GM12878 (cell line): Measurements from ENCODE around the gene ZG16B.

Experiments used
- CREB1 ChIP-seq: IDR thresholded peaks from 2 replicates; pipeline ENCODE4 v1.6.1; 2012; ENCODE audit warnings: low read depth, mild to moderate bottlenecking, inconsistent platforms
- POLR2A ChIP-seq: IDR thresholded peaks from 2 replicates; pipeline ENCODE4 v1.6.1; 2011; ENCODE audit warnings: low read depth, mild to moderate bottlenecking, low read length
- POLR2AphosphoS5 ChIP-seq: IDR thresholded peaks from 2 replicates; pipeline ENCODE4 v1.6.1; 2011; ENCODE audit warnings: mild to moderate bottlenecking, low read length, inconsistent platforms
- RAD21 ChIP-seq: IDR thresholded peaks from 2 replicates; pipeline ENCODE4 v1.6.1; 2011; ENCODE audit warnings: mild to moderate bottlenecking, low read depth, low read length, moderate library complexity; ENCODE audit not compliant: insufficient read depth
- YY1 ChIP-seq: IDR thresholded peaks from 2 replicates; pipeline ENCODE4 v1.6.1; 2011; ENCODE audit warnings: low read depth, mild to moderate bottlenecking, low read length
- ZNF274 ChIP-seq: IDR thresholded peaks from one replicate; pipeline ENCODE4 v1.8.0; 2011; ENCODE audit not compliant: insufficient read length, insufficient read depth
- ZSCAN29 ChIP-seq: fragments of 450-650 bp; IDR thresholded peaks from 2 replicates; pipeline ENCODE4 v1.6.1; 2017; ENCODE audit warnings: mild to moderate bottlenecking, moderate library complexity
- TF ChIP-seq, protein P1 (sequence below), 3 experiments: IDR thresholded peaks in 2 of 3; conservative IDR thresholded peaks in 1 of 3; 2 replicates each; pipeline ENCODE4 v1.5.1; 2011; ENCODE audit warnings: low read depth in 3 of 3, low read length in 3 of 3, mild to moderate bottlenecking in 3 of 3, control low read depth in 2 of 3, moderate library complexity in 2 of 3, inconsistent platforms in 1 of 3, mixed read lengths in 1 of 3; ENCODE audit not compliant: control insufficient read depth in 2 of 3, insufficient read depth in 1 of 3; ENCODE audit errors: extremely low read depth in 1 of 3
- TF ChIP-seq, protein P2 (sequence below): IDR thresholded peaks from 2 replicates; pipeline ENCODE4 v1.6.1; 2012; ENCODE audit warnings: low read depth, low read length, improper control_type of control experiment

DNA sequence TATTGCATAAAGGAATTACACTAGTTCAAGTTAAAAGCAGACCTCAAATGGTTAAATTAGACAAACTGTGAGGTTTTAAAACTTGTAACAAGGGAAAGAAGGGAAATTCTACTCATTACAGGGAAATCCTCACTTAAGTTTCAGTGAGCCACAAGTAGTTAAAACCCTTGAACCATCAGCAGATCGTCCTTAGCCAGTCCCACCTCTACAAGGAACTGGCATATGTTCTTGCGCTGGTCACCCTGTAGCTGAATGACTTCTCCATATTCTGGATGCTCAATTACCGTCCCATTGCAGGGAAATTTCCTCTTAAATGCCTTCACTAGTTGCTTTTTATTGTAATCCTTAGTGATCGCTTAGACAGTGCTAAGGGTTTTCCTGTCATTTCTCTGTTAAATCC, 7.6 kb upstream of the ZG16B start:
- no peak for TF ChIP-seq POLR2A
- TF ChIP-seq CREB1, result no peak
- no peak for TF ChIP-seq YY1
- TF ChIP-seq, protein P1, sequence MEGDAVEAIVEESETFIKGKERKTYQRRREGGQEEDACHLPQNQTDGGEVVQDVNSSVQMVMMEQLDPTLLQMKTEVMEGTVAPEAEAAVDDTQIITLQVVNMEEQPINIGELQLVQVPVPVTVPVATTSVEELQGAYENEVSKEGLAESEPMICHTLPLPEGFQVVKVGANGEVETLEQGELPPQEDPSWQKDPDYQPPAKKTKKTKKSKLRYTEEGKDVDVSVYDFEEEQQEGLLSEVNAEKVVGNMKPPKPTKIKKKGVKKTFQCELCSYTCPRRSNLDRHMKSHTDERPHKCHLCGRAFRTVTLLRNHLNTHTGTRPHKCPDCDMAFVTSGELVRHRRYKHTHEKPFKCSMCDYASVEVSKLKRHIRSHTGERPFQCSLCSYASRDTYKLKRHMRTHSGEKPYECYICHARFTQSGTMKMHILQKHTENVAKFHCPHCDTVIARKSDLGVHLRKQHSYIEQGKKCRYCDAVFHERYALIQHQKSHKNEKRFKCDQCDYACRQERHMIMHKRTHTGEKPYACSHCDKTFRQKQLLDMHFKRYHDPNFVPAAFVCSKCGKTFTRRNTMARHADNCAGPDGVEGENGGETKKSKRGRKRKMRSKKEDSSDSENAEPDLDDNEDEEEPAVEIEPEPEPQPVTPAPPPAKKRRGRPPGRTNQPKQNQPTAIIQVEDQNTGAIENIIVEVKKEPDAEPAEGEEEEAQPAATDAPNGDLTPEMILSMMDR (IDR thresholded peaks at IDR 0.05 in 2 of 3, conservative IDR thresholded peaks at IDR 0.05 in 1 of 3; ENCODE audit: control insufficient read depth in 2 of 3, extremely low read depth in 1 of 3, insufficient read depth in 1 of 3, low read depth in 3 of 3, low read length in 3 of 3), result no peak
- no peak for TF ChIP-seq RAD21
- no peak for TF ChIP-seq ZNF274
- TF ChIP-seq, protein P2, sequence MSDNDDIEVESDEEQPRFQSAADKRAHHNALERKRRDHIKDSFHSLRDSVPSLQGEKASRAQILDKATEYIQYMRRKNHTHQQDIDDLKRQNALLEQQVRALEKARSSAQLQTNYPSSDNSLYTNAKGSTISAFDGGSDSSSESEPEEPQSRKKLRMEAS, result no peak
- TF ChIP-seq ZSCAN29, result no peak
- TF ChIP-seq POLR2AphosphoS5, result no peak
